ENCODE measurements around the gene ASTN2.
"Not testable (repeated sequence)": the region's sequence is repeated elsewhere in the genome, so short reads cannot be mapped to it uniquely, and the experiment has no call there.

Gene ASTN2

GRCh38 chr9:116467740-116468351 lies 947.0 kb downstream of the ASTN2 start:
- FAIRE-seq (no peak), DNase-seq (ENCODE audit: insufficient read length, low spot score) (no peak)
- TF ChIP-seq POLR2A (IDR thresholded peaks at IDR 0.05; ENCODE audit: low read depth, low read length), result no peak

- FAIRE-seq (no peak), DNase-seq (ENCODE audit: insufficient read length, low spot score) (no peak)
- no peak for TF ChIP-seq POLR2A (IDR thresholded peaks at IDR 0.05; ENCODE audit: low read depth, low read length)
These were observed 948.3 kb downstream of the ASTN2 start for GRCh38 chr9:116466271-116467235.

GRCh38 chr9:116465576-116466270 lies 949.1 kb downstream of the ASTN2 start:
- FAIRE-seq (no peak), DNase-seq (ENCODE audit: insufficient read length, low spot score) (no peak)
- no peak for TF ChIP-seq POLR2A (IDR thresholded peaks at IDR 0.05; ENCODE audit: low read depth, low read length)

GRCh38 chr9:116464987-116465571 lies 949.8 kb downstream of the ASTN2 start:
- DNase-seq (ENCODE audit: insufficient read length, low spot score) (no peak), FAIRE-seq (no peak)
- TF ChIP-seq POLR2A (IDR thresholded peaks at IDR 0.05; ENCODE audit: low read depth, low read length), result no peak

- TF ChIP-seq POLR2A (IDR thresholded peaks at IDR 0.05; ENCODE audit: low read depth, low read length), result no peak
- DNase-seq (ENCODE audit: insufficient read length, low spot score) (no peak), FAIRE-seq (no peak)
These were observed 950.4 kb downstream of the ASTN2 start for GRCh38 chr9:116464423-116464822.

GRCh38 chr9:116461632-116462031 lies 953.2 kb downstream of the ASTN2 start:
- peak; percentile 83 for FAIRE-seq
- no peak for DNase-seq (ENCODE audit: insufficient read length, low spot score)
- TF ChIP-seq POLR2A (IDR thresholded peaks at IDR 0.05; ENCODE audit: low read depth, low read length), result no peak

- no peak for TF ChIP-seq POLR2A (IDR thresholded peaks at IDR 0.05; ENCODE audit: low read depth, low read length)
- FAIRE-seq, result no peak
These were observed 954.8 kb downstream of the ASTN2 start for GRCh38 chr9:116460026-116460425.

GRCh38 chr9:116459576-116459975 lies 955.3 kb downstream of the ASTN2 start:
- no peak for TF ChIP-seq POLR2A (IDR thresholded peaks at IDR 0.05; ENCODE audit: low read depth, low read length)
- DNase-seq (ENCODE audit: insufficient read length, low spot score) (no peak), FAIRE-seq (peak; percentile 92)

More at GRCh38 chr9:116460026-116460425, 954.8 kb downstream of the ASTN2 start:
- no peak for DNase-seq (ENCODE audit: insufficient read length, low spot score)

GRCh38 chr9:116456490-116457088 lies 958.3 kb downstream of the ASTN2 start:
- DNase-seq (ENCODE audit: insufficient read length, low spot score) (no peak), FAIRE-seq (no peak)
- TF ChIP-seq POLR2A (IDR thresholded peaks at IDR 0.05; ENCODE audit: low read depth, low read length), result no peak

GRCh38 chr9:116454539-116454938 lies 960.3 kb downstream of the ASTN2 start:
- not testable (repeated sequence) for FAIRE-seq; DNase-seq (ENCODE audit: insufficient read length, low spot score)

GRCh38 chr9:116453785-116454184 lies 961.1 kb downstream of the ASTN2 start:
- no peak for TF ChIP-seq POLR2A (IDR thresholded peaks at IDR 0.05; ENCODE audit: low read depth, low read length)
- DNase-seq (ENCODE audit: insufficient read length, low spot score) (no peak), FAIRE-seq (peak; percentile 50)

- DNase-seq (ENCODE audit: insufficient read length, low spot score) (no peak), FAIRE-seq (no peak)
- no peak for TF ChIP-seq POLR2A (IDR thresholded peaks at IDR 0.05; ENCODE audit: low read depth, low read length)
These were observed 962.2 kb downstream of the ASTN2 start for GRCh38 chr9:116452634-116453033.

GRCh38 chr9:116452227-116452626 lies 962.6 kb downstream of the ASTN2 start:
- TF ChIP-seq POLR2A (IDR thresholded peaks at IDR 0.05; ENCODE audit: low read depth, low read length), result no peak
- FAIRE-seq, result no peak
- DNase-seq (ENCODE audit: insufficient read length, low spot score), result no peak
